ENCODE measurements around the gene HSPB2. TPM values are rescaled to one million over a fixed set of nuclear protein-coding genes. Genes with fewer than 3 reads are reported as not detected.

The HSPB2 gene
- polyA plus RNA-seq, 1 experiment: 0.41 TPM

DNA sequence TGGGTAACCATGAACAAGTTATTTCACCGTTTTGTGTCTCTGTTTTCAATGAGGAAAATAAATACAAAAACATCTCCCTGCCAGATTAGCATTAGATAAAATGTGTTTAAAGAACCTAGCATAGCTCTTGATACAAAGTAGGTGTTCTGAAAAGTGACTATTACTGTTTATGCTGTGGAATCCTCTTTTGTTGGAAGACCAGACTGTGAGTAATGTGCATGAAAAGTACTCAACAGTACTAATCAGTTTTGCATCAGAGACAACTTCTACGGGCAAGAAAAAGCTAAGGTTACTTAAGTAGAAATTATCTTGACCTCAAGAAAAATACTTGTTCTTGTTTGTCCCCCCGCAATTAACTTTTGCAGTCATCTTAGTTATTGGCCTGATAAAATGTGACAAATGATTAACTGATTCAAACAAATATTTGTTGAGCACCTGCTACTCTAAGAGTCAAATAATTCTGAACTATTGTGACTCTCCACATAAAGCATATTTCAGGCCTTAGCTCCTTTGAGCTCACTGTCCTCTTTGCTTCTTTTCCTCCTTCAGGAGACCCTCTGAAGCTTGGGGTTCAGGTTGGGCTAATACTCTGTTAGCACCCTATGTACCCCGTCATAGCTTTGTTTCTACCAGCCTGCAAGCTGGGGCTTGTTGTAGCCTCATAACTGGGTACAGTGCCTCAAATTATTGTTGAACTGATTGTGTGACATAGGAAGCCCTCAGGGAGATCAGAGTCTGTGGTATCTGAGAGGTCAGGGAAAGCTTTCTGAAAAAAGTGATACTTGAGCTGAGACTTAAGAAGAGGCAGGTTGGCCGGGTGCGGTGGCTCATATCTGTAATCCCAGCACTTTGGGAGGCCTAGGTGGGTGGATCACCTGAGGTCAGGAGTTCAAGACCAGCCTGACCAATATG, 49.1 kb downstream of the HSPB2 start:
- Histone ChIP-seq H3K9me3 (ENCODE audit: control insufficient read depth, insufficient read depth, low read length) (peaks cover 3% of the 10 kb centered on the region; the same call in 1 of the 2 replicates), H3K27ac (ENCODE audit: low read depth, low read length) (no peak overlapping the region), H3K27me3 (ENCODE audit: control insufficient read depth, insufficient read depth, low read length) (no peaks in the 10 kb centered on the region), H3K4me3 (ENCODE audit: low read depth, low read length) (no peak overlapping the region)
- DNase-seq (ENCODE audit: low read depth, low spot score): no peak
- ChIA-PET CTCF (interaction anchor here (1.1 to 1.2 kb wide), 2 partner anchors 23 to 30 kb away, joined by 3 read pairs; no protein-coding TSS in a partner anchor), POLR2A (no interaction called here)
- no peak for TF ChIP-seq CTCF (IDR thresholded peaks at IDR 0.05; ENCODE audit: low read depth, low read length)

Small RNA genes within 50 kb of the gene (small RNA-seq; reads per million reads assigned to genes)
- gene C11orf52 (ENCODE audit: insufficient read length, low read depth): not detected
- not detected for gene GNG5P3 (ENCODE audit: insufficient read length, low read depth)
- not detected for gene RNA5SP351 (ENCODE audit: insufficient read length, low read depth)
- gene RPL37AP8 (ENCODE audit: insufficient read length, low read depth): not detected

Other genes starting within 250 kb of the HSPB2 start
- gene PPP2R1B, start 146.3 kb upstream of the HSPB2 start, polyA plus RNA-seq (2011; rRNA removed): 40.3 and 44.9 TPM in 2 replicates
- gene ALG9, start 41.2 kb upstream of the HSPB2 start, polyA plus RNA-seq (2011; rRNA removed): 31.7 and 40.0 TPM in 2 replicates
- 1.7 and 2.1 TPM in 2 replicates for gene FDXACB1, start 33.6 kb upstream of the HSPB2 start, polyA plus RNA-seq (2011; rRNA removed)
- gene CFAP68, start 33.2 kb upstream of the HSPB2 start, polyA plus RNA-seq (2011; rRNA removed): 40.3 and 45.1 TPM in 2 replicates
- 6.1 and 6.3 TPM in 2 replicates for gene CRYAB, start 964 bp upstream of the HSPB2 start, polyA plus RNA-seq (2011; rRNA removed)
- gene C11orf52, start 6.2 kb downstream of the HSPB2 start, polyA plus RNA-seq (2011; rRNA removed): 0.38 and 0.61 TPM in 2 replicates
- 10.5 and 11.5 TPM in 2 replicates for gene DIXDC1, start 24.6 kb downstream of the HSPB2 start, polyA plus RNA-seq (2011; rRNA removed)
- 26.6 and 34.8 TPM in 2 replicates for gene DLAT, start 112.7 kb downstream of the HSPB2 start, polyA plus RNA-seq (2011; rRNA removed)
- 1.5 TPM in 2 replicates for gene PIH1D2, start 161.3 kb downstream of the HSPB2 start, polyA plus RNA-seq (2011; rRNA removed)
- gene NKAPD1, start 161.6 kb downstream of the HSPB2 start, polyA plus RNA-seq (2011; rRNA removed): 18.2 and 23.2 TPM in 2 replicates
- gene TIMM8B, start 174.0 kb downstream of the HSPB2 start, polyA plus RNA-seq (2011; rRNA removed): 106 and 143 TPM in 2 replicates
- 122 and 154 TPM in 2 replicates for gene SDHD, start 174.1 kb downstream of the HSPB2 start, polyA plus RNA-seq (2011; rRNA removed)